HCT116 (cell line): ENCODE measurements around the gene IRS1. TPM values are rescaled to one million over a fixed set of nuclear protein-coding genes. Genes with fewer than 3 reads are reported as not detected.

Experiments
- ATAC-seq: fragments of 200-7000 bp; cut with Tn5 transposase; 2 replicates; pipeline ENCODE4 v1.9.1; 2020; ENCODE audit warnings: mild to moderate bottlenecking, moderate library complexity
- BruUV-seq: library from RNA; stranded (reverse); fragments of 400-500 nt; replicated peaks from 2 replicates; lab custom pipeline; 2021; lab: Mats Ljungman, UMichigan
- CTCF ChIA-PET: fragments of 300-600 bp; sonication (Branson Sonifier 250); formaldehyde crosslinking; loops from one replicate; lab custom pipeline; 2021; ENCODE audit warnings: antibody characterized with exemption; lab: Charles Lee
- POLR2A ChIA-PET: fragments of 300-600, 350-600 bp; sonication (Branson Sonifier 250); formaldehyde crosslinking; loops from one replicate; lab custom pipeline; 2021; ENCODE audit warnings: antibody characterized with exemption; lab: Charles Lee
- RAD21 ChIA-PET, 2 experiments: fragments of 300-600 bp; sonication (Branson Sonifier 250); formaldehyde crosslinking; loops; one replicate each; lab custom pipeline; 2023; ENCODE audit warnings: low total read pairs in 2 of 2; ENCODE audit not compliant: uncharacterized antibody in 2 of 2, unreplicated experiment in 2 of 2, low non-redundant PET in 1 of 2; lab: Charles Lee
- DNase-seq: peaks from one replicate; pipeline ENCODE4 v3.0.0-alpha.2; 2010; ENCODE audit warnings: low read depth, low spot score
- H2AFZ ChIP-seq: fragments of 200-600 bp; shearing (Covaris generic), sonication (generic); 2 replicates; pipeline ENCODE4 v1.6.1; 2017; ENCODE audit warnings: low read depth, mixed run types, mixed read lengths, antibody characterized with exemption, low read length; ENCODE audit not compliant: poor library complexity, severe bottlenecking
- H3K27ac ChIP-seq: 2 replicates; pipeline ENCODE4 v1.5.1; 2012; ENCODE audit warnings: low read depth, low read length
- H3K27me3 ChIP-seq: fragments of 200-600 bp; sonication (generic); 2 replicates; pipeline ENCODE4 v1.6.1; 2016; ENCODE audit warnings: mixed run types, low read length, mixed read lengths; ENCODE audit not compliant: insufficient read depth
- H3K36me3 ChIP-seq, 2 experiments: fragments of 200-500 bp in 1 of 2; fragments of 200-600 bp in 1 of 2; sonication (Bioruptor generic) in 1 of 2; sonication (generic) in 1 of 2; 2 replicates each; pipeline versions ENCODE4 v1.5.1 to v1.6.1; 2014 to 2016; ENCODE audit warnings: low read length in 2 of 2, inconsistent platforms in 1 of 2, mixed read lengths in 1 of 2, mixed run types in 1 of 2; ENCODE audit not compliant: insufficient read depth in 2 of 2, control insufficient read depth in 1 of 2
- H3K4me1 ChIP-seq, 2 experiments: fragments of 200-600 bp in 1 of 2; sonication (generic) in 1 of 2; 2 replicates each; pipeline versions ENCODE4 v1.5.1 to v1.6.1; 2012 to 2017; ENCODE audit warnings: low read length in 2 of 2, inconsistent platforms in 1 of 2, mild to moderate bottlenecking in 1 of 2, mixed read lengths in 1 of 2, mixed run types in 1 of 2, moderate library complexity in 1 of 2; ENCODE audit not compliant: insufficient read depth in 2 of 2, control insufficient read depth in 1 of 2
- H3K4me2 ChIP-seq: fragments of 200-600 bp; sonication (generic); 2 replicates; pipeline ENCODE4 v1.6.1; 2017; ENCODE audit warnings: mixed run types, low read length, mixed read lengths
- H3K4me3 ChIP-seq, 2 experiments: fragments of 200-600 bp in 1 of 2; sonication (generic) in 1 of 2; replicated peaks in 1 of 2; 2 replicates each; pipeline ENCODE4 v1.5.1; 2011 to 2016; ENCODE audit warnings: low read length in 2 of 2, control low read depth in 1 of 2, low read depth in 1 of 2, mild to moderate bottlenecking in 1 of 2, mixed read lengths in 1 of 2, mixed run types in 1 of 2
- H3K79me2 ChIP-seq: fragments of 200-600 bp; sonication (generic); 2 replicates; pipeline ENCODE4 v1.6.1; 2017; ENCODE audit warnings: mild to moderate bottlenecking, mixed run types, low read length, moderate library complexity, mixed read lengths; ENCODE audit not compliant: insufficient read depth
- H3K9ac ChIP-seq: fragments of 200-600 bp; sonication (generic); 2 replicates; pipeline ENCODE4 v1.6.1; 2016; ENCODE audit warnings: low read length, mixed read lengths
- H3K9me2 ChIP-seq: fragments of 200-600 bp; sonication (generic), shearing (Covaris generic); 2 replicates; pipeline ENCODE4 v1.6.1; 2017; ENCODE audit warnings: mixed run types, mild to moderate bottlenecking, moderate library complexity; ENCODE audit not compliant: insufficient read depth
- H3K9me3 ChIP-seq, 2 experiments: fragments of 200-500 bp in 1 of 2; fragments of 200-600 bp in 1 of 2; sonication (Bioruptor generic) in 1 of 2; sonication (generic) in 1 of 2; 2 replicates each; pipeline ENCODE4 v1.6.1; 2014 to 2017; ENCODE audit warnings: low read length in 2 of 2, mixed read lengths in 2 of 2, inconsistent platforms in 1 of 2, low read depth in 1 of 2, mild to moderate bottlenecking in 1 of 2, mixed run types in 1 of 2, moderate library complexity in 1 of 2; ENCODE audit not compliant: control insufficient read depth in 1 of 2, insufficient read depth in 1 of 2
- H4K20me1 ChIP-seq: fragments of 200-600 bp; sonication (generic), shearing (Covaris generic); 2 replicates; pipeline ENCODE4 v1.6.1; 2017; ENCODE audit warnings: mixed run types, mild to moderate bottlenecking, moderate library complexity; ENCODE audit not compliant: insufficient read depth
- CTCF ChIP-seq, 3 experiments: fragments of 200-600 bp in 1 of 3; sonication (generic) in 1 of 3; IDR thresholded peaks in 2 of 3; conservative IDR thresholded peaks in 1 of 3; 2 replicates each; pipeline ENCODE4 v1.5.1; 2012 to 2017; ENCODE audit warnings: low read depth in 2 of 3, low read length in 2 of 3, antibody characterized with exemption in 1 of 3, borderline replicate concordance in 1 of 3, control low read depth in 1 of 3, mild to moderate bottlenecking in 1 of 3, mixed read lengths in 1 of 3, mixed run types in 1 of 3, moderate library complexity in 1 of 3; ENCODE audit not compliant: insufficient read depth in 1 of 3
- EGR1 ChIP-seq: IDR thresholded peaks from 2 replicates; pipeline ENCODE4 v1.6.1; 2012; ENCODE audit warnings: low read depth
- EZH2phosphoT487 ChIP-seq: fragments of 200-600 bp; IDR thresholded peaks from 2 replicates; pipeline ENCODE4 v1.6.1; 2018; ENCODE audit warnings: antibody characterized with exemption, borderline replicate concordance
- FOSL1 ChIP-seq: IDR thresholded peaks from 2 replicates; pipeline ENCODE4 v1.6.1; 2012; ENCODE audit warnings: low read depth
- SRF ChIP-seq: IDR thresholded peaks from 2 replicates; pipeline ENCODE4 v1.6.1; 2012; ENCODE audit warnings: low read depth
- intact Hi-C: fragments of 100-400 bp; cut with micrococcal nuclease; formaldehyde crosslinking; loops from 2 replicates; pipeline ENCODE4 v1.10.0; 2022
- total RNA-seq: library from RNA; stranded (reverse); gene quantifications from one replicate; pipeline ENCODE4 v1.2.1, GENCODE V29; 2021; ENCODE audit not compliant: unreplicated experiment
- TF ChIP-seq, protein P1 (sequence below): IDR thresholded peaks from 2 replicates; pipeline ENCODE4 v1.6.1; 2011; ENCODE audit warnings: mild to moderate bottlenecking, low read length, moderate library complexity; ENCODE audit not compliant: insufficient replicate concordance; ENCODE audit errors: extremely low read depth

IRS1 gene
- total RNA-seq, 1 experiment from 2014 or later: 88.8 TPM

DNA sequence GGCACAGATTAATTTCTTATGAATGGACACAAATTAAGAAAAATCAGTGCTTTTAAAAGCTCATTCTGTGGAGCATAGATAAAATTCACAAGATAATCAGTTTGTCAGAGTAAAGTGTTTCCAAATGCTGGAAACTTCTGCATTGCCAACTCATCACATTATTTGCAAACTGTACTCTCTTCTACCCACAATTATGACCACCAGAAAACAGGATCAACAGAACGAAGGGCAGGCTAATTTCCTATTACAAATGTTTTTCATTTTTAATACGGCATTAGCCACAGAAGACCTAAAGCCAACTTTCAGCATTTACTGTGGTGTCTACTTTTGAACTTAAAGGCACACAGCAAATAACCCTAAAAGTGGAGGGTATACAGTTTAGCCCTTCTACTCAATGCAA, 6.0 kb downstream of the IRS1 start:
- ChIA-PET CTCF (no interaction called here), POLR2A (no interaction called here), RAD21 (no interaction called here)
- Histone ChIP-seq H3K4me2 (peak overlapping the region; percentile 20; the same call in 1 of the 2 replicates), H4K20me1 (no peaks in the 10 kb centered on the region), H3K27ac (no peak overlapping the region; the same call in 1 of the 2 replicates), H3K27me3 (no peaks in the 10 kb centered on the region), H3K9ac (no peak overlapping the region), H3K9me2 (no peaks in the 10 kb centered on the region), H3K36me3 (peaks cover 9 to 77% of the 10 kb centered on the region in 2 experiments; a peak in 3 of 4 replicates), H3K79me2 (peaks cover 98% of the 10 kb centered on the region), H3K4me1 (peaks cover 6 to 43% of the 10 kb centered on the region in 2 experiments; a peak in 3 of 4 replicates), H2AFZ (no peak overlapping the region), H3K4me3 (no peak overlapping the region), H3K9me3 (peaks cover 0 to 22% of the 10 kb centered on the region in 2 experiments; a peak in 1 of 4 replicates)
- DNase-seq: no peak
- no peak for ATAC-seq
- no peak for TF ChIP-seq EZH2phosphoT487
- no peak for TF ChIP-seq FOSL1
- TF ChIP-seq, protein P1, sequence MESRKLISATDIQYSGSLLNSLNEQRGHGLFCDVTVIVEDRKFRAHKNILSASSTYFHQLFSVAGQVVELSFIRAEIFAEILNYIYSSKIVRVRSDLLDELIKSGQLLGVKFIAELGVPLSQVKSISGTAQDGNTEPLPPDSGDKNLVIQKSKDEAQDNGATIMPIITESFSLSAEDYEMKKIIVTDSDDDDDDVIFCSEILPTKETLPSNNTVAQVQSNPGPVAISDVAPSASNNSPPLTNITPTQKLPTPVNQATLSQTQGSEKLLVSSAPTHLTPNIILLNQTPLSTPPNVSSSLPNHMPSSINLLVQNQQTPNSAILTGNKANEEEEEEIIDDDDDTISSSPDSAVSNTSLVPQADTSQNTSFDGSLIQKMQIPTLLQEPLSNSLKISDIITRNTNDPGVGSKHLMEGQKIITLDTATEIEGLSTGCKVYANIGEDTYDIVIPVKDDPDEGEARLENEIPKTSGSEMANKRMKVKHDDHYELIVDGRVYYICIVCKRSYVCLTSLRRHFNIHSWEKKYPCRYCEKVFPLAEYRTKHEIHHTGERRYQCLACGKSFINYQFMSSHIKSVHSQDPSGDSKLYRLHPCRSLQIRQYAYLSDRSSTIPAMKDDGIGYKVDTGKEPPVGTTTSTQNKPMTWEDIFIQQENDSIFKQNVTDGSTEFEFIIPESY: no peak
- TF ChIP-seq EGR1: no peak
- TF ChIP-seq CTCF (IDR thresholded peaks at IDR 0.05 in 2 of 3, conservative IDR thresholded peaks at IDR 0.05 in 1 of 3; ENCODE audit: borderline replicate concordance in 1 of 3, insufficient read depth in 1 of 3, low read depth in 2 of 3, low read length in 2 of 3): no peak
- TF ChIP-seq SRF: no peak
- BruUV-seq: no TSS peak
- intact Hi-C loops: no loop called here
